ENCODE results near the gene TSPAN11.

TSPAN11 gene

GRCh38 chr12:30965613-30965985 is 39.1 kb downstream of the TSPAN11 start:
- Histone ChIP-seq H3K4me1 (peaks cover 0 to 1% (median 0%) of the 10 kb centered on the region in 4 donors), H3K9me3 (no peaks in the 10 kb centered on the region), H3K27me3 (peaks cover 0 to 3% of the 10 kb centered on the region in 2 donors), H3K27ac (no peak overlapping the region), H3K36me3 (no peaks in the 10 kb centered on the region), H3K4me3 (no peak overlapping the region)
- TF ChIP-seq CTCF (IDR thresholded peaks at IDR 0.05): no peak
- no peak for DNase-seq
- intact Hi-C loops (cut with DNase I; ENCODE audit: low total_unique reads): no loop called here

- Histone ChIP-seq H3K4me3 (no peak overlapping the region), H3K27ac (no peak overlapping the region), H3K4me1 (peaks cover 0 to 7% (median 0%) of the 10 kb centered on the region in 4 donors), H3K27me3 (peaks cover 0 to 3% of the 10 kb centered on the region in 2 donors), H3K36me3 (no peaks in the 10 kb centered on the region), H3K9me3 (no peaks in the 10 kb centered on the region)
- DNase-seq: no peak
- no peak for TF ChIP-seq CTCF (IDR thresholded peaks at IDR 0.05)
- intact Hi-C loops (cut with DNase I; ENCODE audit: low total_unique reads): no loop called here
Observed at GRCh38 chr12:30967026-30967425, 40.5 kb downstream of the TSPAN11 start.

GRCh38 chr12:30968211-30968610 is 41.7 kb downstream of the TSPAN11 start:
- Histone ChIP-seq H3K4me3 (no peak overlapping the region), H3K36me3 (no peaks in the 10 kb centered on the region), H3K9me3 (no peaks in the 10 kb centered on the region), H3K4me1 (peaks cover 0 to 7% (median 0%) of the 10 kb centered on the region in 4 donors), H3K27me3 (peaks cover 0 to 8% of the 10 kb centered on the region in 2 donors), H3K27ac (no peak overlapping the region)
- intact Hi-C loops (cut with DNase I; ENCODE audit: low total_unique reads): no loop called here
- DNase-seq: no peak
- no peak for TF ChIP-seq CTCF (IDR thresholded peaks at IDR 0.05)

- no peak for DNase-seq
- H3K36me3 ChIP-seq: no peaks in the 10 kb centered on the region
- TF ChIP-seq CTCF (IDR thresholded peaks at IDR 0.05): no peak
- H3K4me3 ChIP-seq: no peak overlapping the region
- intact Hi-C loops (cut with DNase I; ENCODE audit: low total_unique reads): no loop called here
- H3K9me3 ChIP-seq: no peaks in the 10 kb centered on the region
- H3K4me1 ChIP-seq: peaks cover 0 to 7% (median 0%) of the 10 kb centered on the region in 4 donors
- peaks cover 0 to 9% of the 10 kb centered on the region in 2 donors for H3K27me3 ChIP-seq
- H3K27ac ChIP-seq: no peak overlapping the region
Observed at GRCh38 chr12:30969006-30969405, 42.5 kb downstream of the TSPAN11 start.

GRCh38 chr12:30969606-30970395 is 43.3 kb downstream of the TSPAN11 start:
- no peaks in the 10 kb centered on the region for H3K9me3 ChIP-seq
- no peak for TF ChIP-seq CTCF (IDR thresholded peaks at IDR 0.05)
- H3K27ac ChIP-seq: no peak overlapping the region
- no peak for DNase-seq
- H3K36me3 ChIP-seq: no peaks in the 10 kb centered on the region
- peaks cover 0 to 14% of the 10 kb centered on the region in 2 donors for H3K27me3 ChIP-seq
- intact Hi-C loops (cut with DNase I; ENCODE audit: low total_unique reads): no loop called here
- H3K4me1 ChIP-seq: peaks cover 0 to 7% (median 0%) of the 10 kb centered on the region in 4 donors
- H3K4me3 ChIP-seq: no peak overlapping the region
